Erythroblast (primary cell): ENCODE measurements around the gene RAB33A.

ENCODE experiments used
- GATA1 ChIP-seq: IDR thresholded peaks from 2 replicates; pipeline ENCODE4 v1.6.1; 2011; ENCODE audit warnings: low read depth, mild to moderate bottlenecking, control low read depth, low read length, moderate library complexity
- POLR2A ChIP-seq: IDR thresholded peaks from 2 replicates; pipeline ENCODE4 v1.6.1; 2011; ENCODE audit warnings: mild to moderate bottlenecking, low read length

DNA sequence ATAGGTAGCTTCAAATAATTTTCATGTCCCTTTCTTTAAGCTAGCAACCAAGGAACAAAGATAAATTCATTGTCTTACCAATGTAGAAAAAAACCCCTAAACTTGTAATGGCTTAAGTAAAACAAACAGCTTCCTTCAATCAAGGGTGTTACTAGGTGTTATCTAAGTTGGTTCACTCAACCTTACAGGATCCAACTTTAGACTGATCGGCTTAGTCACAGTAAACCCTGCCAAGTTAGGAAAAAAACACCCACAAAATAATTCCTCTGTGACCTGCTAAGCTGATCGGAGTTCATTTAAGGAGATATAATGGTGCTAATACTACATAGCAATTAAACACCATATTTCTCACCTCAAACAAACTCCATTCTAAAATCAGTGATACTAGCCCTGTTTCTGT is 16.2 kb upstream of the RAB33A start:
- no peak for TF ChIP-seq POLR2A
- no peak for TF ChIP-seq GATA1
